ENCODE results near the gene PADI1.

The PADI1 gene

DNA sequence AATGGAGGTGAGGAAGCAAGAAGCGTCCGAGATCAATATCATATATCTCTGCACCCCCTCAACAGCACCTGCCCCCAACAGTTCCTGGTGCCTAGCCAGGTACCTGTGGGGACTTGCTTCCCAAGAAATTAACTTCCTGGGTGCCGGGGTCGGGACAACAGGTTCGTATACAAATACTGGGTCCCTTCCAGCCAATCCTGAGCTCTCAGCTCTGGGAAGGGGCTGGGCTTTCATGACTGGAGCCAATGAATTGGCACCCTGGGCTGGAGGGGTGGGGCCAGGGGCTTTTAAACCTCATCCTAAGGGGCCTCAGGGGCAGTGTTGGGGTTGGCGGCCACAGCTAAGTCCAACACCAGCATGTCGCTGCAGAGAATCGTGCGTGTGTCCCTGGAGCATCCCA is 43.9 kb downstream of the PADI1 start, which contains the start of gene PADI3:
TSS of gene PADI3 (plus strand) at position 318 of the 400 bp plus-strand sequence. CDS start at position 358, 40 bp downstream.
- TF ChIP-seq, protein P1, sequence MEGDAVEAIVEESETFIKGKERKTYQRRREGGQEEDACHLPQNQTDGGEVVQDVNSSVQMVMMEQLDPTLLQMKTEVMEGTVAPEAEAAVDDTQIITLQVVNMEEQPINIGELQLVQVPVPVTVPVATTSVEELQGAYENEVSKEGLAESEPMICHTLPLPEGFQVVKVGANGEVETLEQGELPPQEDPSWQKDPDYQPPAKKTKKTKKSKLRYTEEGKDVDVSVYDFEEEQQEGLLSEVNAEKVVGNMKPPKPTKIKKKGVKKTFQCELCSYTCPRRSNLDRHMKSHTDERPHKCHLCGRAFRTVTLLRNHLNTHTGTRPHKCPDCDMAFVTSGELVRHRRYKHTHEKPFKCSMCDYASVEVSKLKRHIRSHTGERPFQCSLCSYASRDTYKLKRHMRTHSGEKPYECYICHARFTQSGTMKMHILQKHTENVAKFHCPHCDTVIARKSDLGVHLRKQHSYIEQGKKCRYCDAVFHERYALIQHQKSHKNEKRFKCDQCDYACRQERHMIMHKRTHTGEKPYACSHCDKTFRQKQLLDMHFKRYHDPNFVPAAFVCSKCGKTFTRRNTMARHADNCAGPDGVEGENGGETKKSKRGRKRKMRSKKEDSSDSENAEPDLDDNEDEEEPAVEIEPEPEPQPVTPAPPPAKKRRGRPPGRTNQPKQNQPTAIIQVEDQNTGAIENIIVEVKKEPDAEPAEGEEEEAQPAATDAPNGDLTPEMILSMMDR (IDR thresholded peaks at IDR 0.05; ENCODE audit: low read depth, low read length) = no peak
- H3K4me3 ChIP-seq (replicated peaks in 1 of 2; ENCODE audit: low read depth in 2 of 2, low read length in 2 of 2) = no peak within 1 kb of the TSS
- no peak for DNase-seq (ENCODE audit: low read depth in 2 of 2)

DNA sequence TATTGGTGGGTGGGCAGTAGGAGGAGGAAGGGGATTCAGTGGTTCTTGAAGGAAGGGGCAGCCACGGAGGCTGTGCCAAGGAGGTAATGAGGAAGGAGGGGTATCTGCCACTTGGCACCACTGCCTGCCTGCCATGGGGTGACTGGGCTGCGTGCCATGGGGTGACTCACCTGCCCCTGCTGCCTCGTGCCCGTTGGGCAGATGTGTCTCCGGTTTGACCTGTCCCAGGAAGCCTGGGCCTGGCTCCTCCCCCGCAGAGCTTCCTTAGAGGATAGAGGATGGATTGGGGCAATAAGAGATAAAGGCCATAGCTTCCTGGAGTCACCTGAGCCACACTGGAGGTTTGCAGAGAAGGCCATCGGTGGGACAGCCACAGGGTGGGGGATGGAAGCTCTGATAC is 45.7 kb downstream of the PADI1 start:
- H3K4me3 ChIP-seq (replicated peaks in 1 of 2; ENCODE audit: low read depth in 2 of 2, low read length in 2 of 2) = no peak overlapping the region
- DNase-seq (ENCODE audit: low read depth in 2 of 2) = no peak
- TF ChIP-seq, protein P1 (IDR thresholded peaks at IDR 0.05; ENCODE audit: low read depth, low read length) = no peak

DNA sequence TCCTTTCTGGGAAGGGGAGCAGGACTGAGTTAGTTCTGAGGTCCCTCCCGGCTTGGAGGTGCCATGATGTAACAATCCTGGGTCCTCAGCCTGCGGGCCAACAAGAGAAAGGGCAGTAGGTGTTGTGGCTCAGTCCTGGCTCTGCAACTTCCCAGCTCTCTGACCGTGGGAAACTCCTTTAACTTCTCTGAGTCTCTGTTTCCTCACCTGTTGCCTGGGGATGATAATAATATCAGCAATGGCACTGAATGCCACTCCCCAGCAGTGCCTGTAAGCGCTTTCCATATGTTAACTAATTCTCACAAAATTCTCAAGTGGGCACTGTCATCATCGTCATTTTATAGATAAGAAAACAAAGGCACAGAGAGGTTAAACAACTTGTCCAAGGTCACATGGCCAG is 46.3 kb downstream of the PADI1 start:
- TF ChIP-seq, protein P1 (IDR thresholded peaks at IDR 0.05; ENCODE audit: low read depth, low read length) = no peak
- no peak for DNase-seq (ENCODE audit: low read depth in 2 of 2)
- H3K4me3 ChIP-seq (replicated peaks in 1 of 2; ENCODE audit: low read depth in 2 of 2, low read length in 2 of 2) = no peak overlapping the region

DNA sequence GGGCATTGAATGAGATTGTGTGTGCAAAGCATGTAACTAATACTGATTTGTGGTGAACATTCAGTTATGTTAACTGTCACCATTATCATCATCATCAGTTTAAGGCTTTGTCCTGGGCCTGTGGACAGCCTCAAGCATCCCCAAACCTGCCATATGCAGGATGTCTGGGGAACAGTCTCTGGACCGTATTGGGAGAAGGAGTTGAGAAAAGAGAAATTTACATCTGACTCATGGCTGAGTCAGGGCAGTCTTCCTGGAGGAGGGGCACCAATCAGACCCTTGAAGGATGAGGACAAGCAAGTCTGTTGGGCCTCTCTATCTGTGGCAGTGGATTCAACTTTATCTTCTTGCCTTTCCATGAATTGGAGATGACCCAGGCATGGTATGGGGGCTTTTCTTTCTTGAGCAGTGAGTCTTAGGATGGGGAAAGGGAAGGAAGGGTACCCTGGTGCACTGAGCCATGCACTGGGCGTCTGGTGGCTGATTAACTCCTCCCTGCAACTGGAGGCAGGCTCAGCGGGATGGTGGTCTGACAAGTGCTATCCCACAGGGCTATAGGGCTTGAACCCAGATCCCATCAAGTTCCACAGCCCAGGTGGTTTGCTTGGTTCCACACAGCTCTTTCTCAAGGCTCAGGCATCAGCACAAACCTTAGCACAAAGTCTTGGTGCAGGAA is 46.9 kb downstream of the PADI1 start:
- DNase-seq (ENCODE audit: low read depth in 2 of 2) = peak in 1 of 2 donors; percentile 66
- TF ChIP-seq, protein P1 (IDR thresholded peaks at IDR 0.05; ENCODE audit: low read depth, low read length) = no peak
- no peak overlapping the region for H3K4me3 ChIP-seq (replicated peaks in 1 of 2; ENCODE audit: low read depth in 2 of 2, low read length in 2 of 2)

DNA sequence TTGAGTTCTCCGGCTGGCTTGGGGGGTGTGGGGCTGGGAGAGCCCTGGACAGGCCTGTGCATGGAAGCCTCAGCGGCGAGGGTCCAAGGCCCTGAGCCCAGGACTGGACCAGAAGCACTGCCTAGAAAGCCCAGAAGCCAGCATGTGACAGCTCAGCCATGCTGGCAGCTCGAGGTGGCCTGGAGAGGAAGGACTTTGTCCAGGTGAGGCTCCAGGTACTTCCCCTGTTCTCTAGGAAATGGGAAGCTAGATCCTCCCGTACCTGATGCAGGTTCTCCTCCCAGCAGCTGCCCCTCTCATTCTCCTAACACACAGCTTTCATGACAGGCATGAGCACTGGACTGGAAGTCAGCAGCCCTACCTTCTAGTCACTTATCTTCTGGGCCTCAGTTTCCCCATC is 50.4 kb downstream of the PADI1 start:
- TF ChIP-seq, protein P1 (IDR thresholded peaks at IDR 0.05; ENCODE audit: low read depth, low read length) = no peak
- DNase-seq (ENCODE audit: low read depth in 2 of 2) = no peak
- H3K4me3 ChIP-seq (replicated peaks in 1 of 2; ENCODE audit: low read depth in 2 of 2, low read length in 2 of 2) = no peak overlapping the region

DNA sequence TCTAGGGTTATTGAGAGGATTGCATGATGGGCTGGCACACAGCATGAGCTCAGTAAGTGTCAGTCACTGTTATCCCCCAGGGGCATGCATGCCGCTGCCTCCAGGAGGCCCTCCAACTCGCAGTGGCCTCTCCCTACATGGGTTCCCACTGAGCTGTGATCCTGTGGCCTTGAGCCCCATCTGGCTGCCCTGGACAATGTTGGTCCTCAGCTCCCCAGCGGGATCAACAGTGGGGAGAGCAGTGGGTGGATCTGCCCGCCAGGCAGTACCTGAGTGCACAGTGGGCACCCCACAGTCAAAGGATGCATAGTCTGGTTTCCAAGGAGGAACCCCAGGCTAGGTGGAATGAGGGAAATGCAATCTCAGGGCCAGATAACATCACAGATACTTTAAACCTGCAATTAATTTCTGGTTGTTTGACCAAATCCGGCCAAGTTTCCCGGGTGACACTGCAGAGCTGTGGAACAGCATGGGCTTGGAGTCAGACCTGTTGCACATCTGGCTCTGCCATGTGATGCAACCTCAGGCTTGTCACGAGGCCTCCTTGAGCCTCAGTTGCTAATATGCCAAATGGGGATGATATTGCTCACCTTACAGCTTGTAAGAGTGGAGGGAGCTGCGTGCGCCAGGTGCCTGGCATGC is 53.3 kb downstream of the PADI1 start:
- no peak for DNase-seq (ENCODE audit: low read depth in 2 of 2)
- TF ChIP-seq, protein P1 (IDR thresholded peaks at IDR 0.05; ENCODE audit: low read depth, low read length) = no peak

More for the DNA sequence above, 53.3 kb downstream of the PADI1 start:
- H3K4me3 ChIP-seq (replicated peaks in 1 of 2; ENCODE audit: low read depth in 2 of 2, low read length in 2 of 2) = no peak overlapping the region

Measured in cardiac fibroblast (primary cell).